Lower lobe of right lung (tissue), 2 donors: ENCODE data around the gene ATP13A3. TPM values are rescaled to one million over a fixed set of nuclear protein-coding genes. Genes with fewer than 3 reads are reported as not detected.

Experiments used
- ATAC-seq, 2 donors: fragments of 200-7000 bp; cut with Tn5 transposase; one replicate each; pipeline ENCODE4 v1.9.1; 2020 to 2022; ENCODE audit warnings: mild to moderate bottlenecking in 2 of 2, moderate library complexity in 2 of 2
- DNase-seq: peaks from one replicate; pipeline ENCODE4 v3.0.0-alpha.2; 2020
- H3K27ac ChIP-seq: fragments of 200-600 bp; one replicate; pipeline ENCODE4 v1.8.0; 2022
- H3K27me3 ChIP-seq: fragments of 200-600 bp; one replicate; pipeline ENCODE4 v1.8.0; 2022; ENCODE audit warnings: low read depth
- H3K36me3 ChIP-seq: fragments of 200-600 bp; one replicate; pipeline ENCODE4 v1.8.0; 2022; ENCODE audit warnings: mild to moderate bottlenecking
- H3K4me1 ChIP-seq: fragments of 200-600 bp; one replicate; pipeline ENCODE4 v1.8.0; 2022
- H3K4me3 ChIP-seq: fragments of 200-600 bp; one replicate; pipeline ENCODE4 v1.8.0; 2022; ENCODE audit warnings: mild to moderate bottlenecking
- H3K9me3 ChIP-seq: fragments of 200-600 bp; one replicate; pipeline ENCODE4 v1.8.0; 2022
- intact Hi-C: fragments of 100-400 bp; cut with DNase I; formaldehyde crosslinking; loops from one replicate; pipeline ENCODE4 v1.11.0; 2022
- total RNA-seq: library from RNA; stranded (reverse); fragmentation: NEBNext Ultra II Directional; extraction: Animal tissue kit (Norgen Biotek cat#: 25700); gene quantifications from one replicate; pipeline ENCODE4 v1.2.1, GENCODE V29; 2021
- TF ChIP-seq, protein P1 (sequence below): fragments of 200-600 bp; IDR thresholded peaks from one replicate; pipeline ENCODE4 v1.8.0; 2022; ENCODE audit warnings: antibody characterized with exemption, mild to moderate bottlenecking
- donor health status: DM: no; HTN: yes; CAD: no; lungs with severe emphysema.

ATP13A3 gene
- total RNA-seq, 1 donor from 2014 or later: 84.8 TPM

DNA sequence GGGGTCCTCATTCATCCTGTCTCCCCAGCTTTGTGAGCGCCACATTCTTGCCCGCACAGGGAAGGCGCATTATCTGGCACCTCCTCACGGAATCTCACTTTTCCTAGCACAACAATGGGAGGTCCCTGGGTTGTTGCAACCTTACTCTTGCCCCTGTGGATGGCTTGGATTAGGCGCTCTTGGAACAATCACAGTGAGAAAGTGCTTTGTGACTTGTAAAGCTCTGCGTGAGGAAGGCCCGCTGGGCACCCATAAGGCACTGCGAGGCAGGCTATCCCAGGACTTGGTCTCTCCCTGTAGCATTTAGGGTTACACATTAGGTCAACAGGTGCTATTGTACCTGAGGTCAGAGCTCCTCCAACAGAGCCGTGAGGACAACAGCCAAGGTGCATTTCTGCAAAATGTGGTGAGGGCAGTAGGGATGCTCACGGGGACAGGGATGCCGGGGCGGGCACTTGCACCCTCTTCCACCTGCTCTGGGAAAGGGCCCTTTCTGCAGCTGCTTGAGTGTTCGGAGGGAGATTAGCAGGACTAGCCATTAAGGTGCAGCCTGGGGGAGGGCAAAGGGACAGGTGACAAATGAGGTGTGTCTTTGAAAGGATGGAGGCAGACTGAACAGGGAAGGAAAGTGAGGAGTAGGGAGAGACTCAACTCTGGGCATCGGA lies 103.4 kb downstream of the ATP13A3 start:
- TF ChIP-seq, protein P1, sequence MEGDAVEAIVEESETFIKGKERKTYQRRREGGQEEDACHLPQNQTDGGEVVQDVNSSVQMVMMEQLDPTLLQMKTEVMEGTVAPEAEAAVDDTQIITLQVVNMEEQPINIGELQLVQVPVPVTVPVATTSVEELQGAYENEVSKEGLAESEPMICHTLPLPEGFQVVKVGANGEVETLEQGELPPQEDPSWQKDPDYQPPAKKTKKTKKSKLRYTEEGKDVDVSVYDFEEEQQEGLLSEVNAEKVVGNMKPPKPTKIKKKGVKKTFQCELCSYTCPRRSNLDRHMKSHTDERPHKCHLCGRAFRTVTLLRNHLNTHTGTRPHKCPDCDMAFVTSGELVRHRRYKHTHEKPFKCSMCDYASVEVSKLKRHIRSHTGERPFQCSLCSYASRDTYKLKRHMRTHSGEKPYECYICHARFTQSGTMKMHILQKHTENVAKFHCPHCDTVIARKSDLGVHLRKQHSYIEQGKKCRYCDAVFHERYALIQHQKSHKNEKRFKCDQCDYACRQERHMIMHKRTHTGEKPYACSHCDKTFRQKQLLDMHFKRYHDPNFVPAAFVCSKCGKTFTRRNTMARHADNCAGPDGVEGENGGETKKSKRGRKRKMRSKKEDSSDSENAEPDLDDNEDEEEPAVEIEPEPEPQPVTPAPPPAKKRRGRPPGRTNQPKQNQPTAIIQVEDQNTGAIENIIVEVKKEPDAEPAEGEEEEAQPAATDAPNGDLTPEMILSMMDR: no peak
- H3K9me3 ChIP-seq: no peaks in the 10 kb centered on the region
- no peaks in the 10 kb centered on the region for H3K36me3 ChIP-seq
- no peak overlapping the region for H3K4me3 ChIP-seq
- no peak overlapping the region for H3K27ac ChIP-seq
- DNase-seq (no peak), ATAC-seq (no peak)
- H3K27me3 ChIP-seq: peaks cover 16% of the 10 kb centered on the region
- H3K4me1 ChIP-seq: peaks cover 7% of the 10 kb centered on the region
- intact Hi-C loops: no loop called here

DNA sequence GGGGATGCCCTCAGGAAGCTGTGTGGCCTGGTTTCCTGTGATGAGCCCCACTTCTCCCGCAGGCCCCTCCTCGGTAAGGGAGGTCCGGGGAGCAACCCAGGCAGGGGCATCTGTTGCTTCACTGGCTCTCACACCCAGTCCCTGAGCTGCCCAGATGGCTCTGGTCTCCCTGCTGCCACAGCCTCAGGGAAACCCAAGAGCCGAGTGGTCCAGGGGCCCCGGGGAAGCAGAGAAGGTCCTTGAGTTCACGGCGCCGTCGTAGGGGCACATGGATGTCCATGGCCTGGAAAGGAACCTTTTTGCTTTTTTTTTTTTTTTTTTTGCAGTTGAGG lies 103.9 kb downstream of the ATP13A3 start:
- Histone ChIP-seq H3K27ac (no peak overlapping the region), H3K27me3 (peaks cover 16% of the 10 kb centered on the region), H3K36me3 (no peaks in the 10 kb centered on the region), H3K4me1 (peaks cover 7% of the 10 kb centered on the region), H3K9me3 (no peaks in the 10 kb centered on the region), H3K4me3 (no peak overlapping the region)
- DNase-seq (no peak), ATAC-seq (no peak)
- TF ChIP-seq, protein P1: no peak
- intact Hi-C loops: no loop called here

DNA sequence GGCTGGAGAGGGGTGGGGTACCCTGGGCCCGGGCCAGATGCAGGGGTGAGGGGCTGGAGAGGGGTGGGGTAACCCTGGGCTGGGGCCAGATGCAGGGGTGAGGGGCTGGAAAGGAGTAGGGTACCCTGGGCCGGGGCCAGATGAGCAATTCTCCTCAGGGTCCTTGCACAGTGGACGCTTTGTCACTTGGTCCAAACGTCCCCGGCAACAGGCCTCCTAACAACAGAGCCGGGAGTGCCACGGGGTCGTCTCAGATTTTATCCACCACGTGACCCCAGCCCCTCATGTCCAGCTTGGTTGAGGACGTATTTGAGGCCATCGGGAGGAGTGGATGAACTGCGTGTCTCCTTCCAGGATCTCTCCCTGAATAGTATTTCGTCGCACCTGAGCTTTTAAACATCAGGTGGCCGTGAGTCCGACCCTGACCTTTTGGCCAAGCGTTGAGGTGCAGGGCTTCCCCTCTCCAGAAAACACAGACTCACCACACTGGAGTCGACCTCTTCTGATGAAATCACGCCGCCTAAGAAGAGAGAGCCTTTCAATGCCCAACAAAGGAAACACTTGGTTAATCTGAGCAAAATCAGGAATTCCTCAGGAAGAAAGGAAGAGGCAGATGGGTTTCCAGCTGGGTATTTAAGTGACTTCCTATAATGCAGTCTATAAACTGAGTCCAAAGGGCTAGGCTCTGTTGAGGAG lies 104.5 kb downstream of the ATP13A3 start:
- Histone ChIP-seq H3K27ac (no peak overlapping the region), H3K36me3 (no peaks in the 10 kb centered on the region), H3K4me1 (peaks cover 7% of the 10 kb centered on the region), H3K4me3 (no peak overlapping the region), H3K27me3 (peaks cover 16% of the 10 kb centered on the region), H3K9me3 (no peaks in the 10 kb centered on the region)
- DNase-seq (no peak), ATAC-seq (no peak)
- intact Hi-C loops: no loop called here
- TF ChIP-seq, protein P1: no peak

DNA sequence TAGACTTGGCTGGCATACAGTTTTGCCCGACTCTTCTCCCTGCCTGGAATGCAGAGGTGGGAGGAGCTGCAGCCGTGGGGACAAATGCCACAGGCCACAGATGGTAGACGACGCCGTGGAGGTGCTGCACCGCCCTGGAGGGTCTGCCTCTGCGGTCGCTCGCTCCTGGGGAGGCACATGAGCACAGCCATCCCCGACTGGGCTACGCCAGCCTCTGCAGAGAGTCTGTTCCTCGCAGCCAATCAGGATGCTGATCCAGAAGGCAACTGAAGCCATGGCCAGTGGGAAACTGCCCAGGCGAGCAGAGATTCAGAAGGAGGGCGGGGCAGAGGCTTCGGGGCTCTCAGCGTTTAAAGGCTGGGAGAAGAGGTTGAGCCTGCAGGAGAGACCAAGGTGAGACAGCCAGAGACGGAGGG lies 105.3 kb downstream of the ATP13A3 start:
- Histone ChIP-seq H3K9me3 (no peaks in the 10 kb centered on the region), H3K4me3 (no peak overlapping the region), H3K27ac (no peak overlapping the region), H3K4me1 (peaks cover 7% of the 10 kb centered on the region), H3K27me3 (peaks cover 20% of the 10 kb centered on the region), H3K36me3 (no peaks in the 10 kb centered on the region)
- TF ChIP-seq, protein P1: no peak
- ATAC-seq (peak; percentile 53 to 63), DNase-seq (no peak)
- intact Hi-C loops: no loop called here

DNA sequence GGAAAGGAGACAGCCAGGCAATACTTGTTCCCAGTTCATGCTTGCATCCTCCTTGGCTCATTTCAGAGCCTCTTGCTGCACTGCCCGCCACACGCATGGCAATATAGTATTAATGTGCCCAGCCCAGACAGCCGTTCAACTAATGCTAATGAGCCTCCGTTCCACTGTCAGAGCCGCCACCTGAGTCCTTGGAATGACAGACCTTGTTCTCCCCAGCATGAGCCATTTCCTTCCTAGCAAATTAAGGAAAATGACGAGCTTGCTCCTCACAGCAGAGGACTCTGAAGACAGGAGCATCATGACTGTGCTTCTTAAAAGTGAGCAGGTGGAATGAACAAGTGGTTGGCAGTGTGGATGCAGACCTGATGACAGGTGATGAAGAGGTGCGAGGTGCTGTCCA lies 106.5 kb downstream of the ATP13A3 start:
- ATAC-seq: no peak
- H3K27me3 ChIP-seq: peaks cover 20% of the 10 kb centered on the region
- no peak overlapping the region for H3K27ac ChIP-seq
- H3K9me3 ChIP-seq: no peaks in the 10 kb centered on the region
- no peak overlapping the region for H3K4me3 ChIP-seq
- DNase-seq: no peak
- intact Hi-C loops: no loop called here
- no peaks in the 10 kb centered on the region for H3K36me3 ChIP-seq
- TF ChIP-seq, protein P1: no peak
- peaks cover 7% of the 10 kb centered on the region for H3K4me1 ChIP-seq
